Panc1 (cell line): ENCODE data around the gene CPLX1. TPM values are rescaled to one million over a fixed set of nuclear protein-coding genes. Genes with fewer than 3 reads are reported as not detected.

ENCODE experiments used
- ATAC-seq: fragments of 200-7000 bp; cut with Tn5 transposase; 2 replicates; pipeline ENCODE4 v1.9.1; 2020; ENCODE audit warnings: mild to moderate bottlenecking, moderate library complexity
- BruUV-seq: library from RNA; stranded (reverse); fragments of 400-500 nt; replicated peaks from 2 replicates; lab custom pipeline; 2021; lab: Mats Ljungman, UMichigan
- CTCF ChIA-PET: fragments of 300-600 bp; sonication (Branson Sonifier 250); formaldehyde crosslinking; loops from one replicate; lab custom pipeline; 2022; ENCODE audit warnings: antibody characterized with exemption; lab: Charles Lee
- POLR2A ChIA-PET: fragments of 300-600 bp; sonication (Branson Sonifier 250); formaldehyde crosslinking; loops from one replicate; lab custom pipeline; 2022; ENCODE audit warnings: antibody characterized with exemption; lab: Charles Lee
- DNase-seq: peaks from one replicate; pipeline ENCODE4 v3.0.0-alpha.2; 2010; ENCODE audit warnings: low read depth, low spot score
- H3K27ac ChIP-seq: 2 replicates; pipeline ENCODE4 v1.5.1; 2011; ENCODE audit warnings: mild to moderate bottlenecking, low read length, inconsistent platforms
- H3K27me3 ChIP-seq: fragments of 200-500 bp; sonication (Bioruptor generic); 2 replicates; pipeline ENCODE4 v1.6.0; 2014; ENCODE audit warnings: low read length, inconsistent platforms; ENCODE audit not compliant: control insufficient read depth, insufficient read depth
- H3K36me3 ChIP-seq: fragments of 200-500 bp; sonication (Bioruptor generic); 2 replicates; pipeline ENCODE4 v1.5.1; 2014; ENCODE audit warnings: inconsistent platforms, mild to moderate bottlenecking, low read length, moderate library complexity; ENCODE audit not compliant: control insufficient read depth, insufficient read depth
- H3K4me1 ChIP-seq: 2 replicates; pipeline ENCODE4 v1.5.1; 2011; ENCODE audit warnings: inconsistent platforms, mild to moderate bottlenecking, low read length, moderate library complexity; ENCODE audit not compliant: control insufficient read depth, insufficient read depth
- H3K4me3 ChIP-seq, 2 experiments: 2 replicates each; pipeline ENCODE4 v1.5.1; 2011 to 2012; ENCODE audit warnings: low read depth in 2 of 2, low read length in 2 of 2, mild to moderate bottlenecking in 2 of 2, inconsistent platforms in 1 of 2, moderate library complexity in 1 of 2
- H3K9me3 ChIP-seq: fragments of 200-500 bp; sonication (Bioruptor generic); 2 replicates; pipeline ENCODE4 v1.5.1; 2014; ENCODE audit warnings: low read depth, mild to moderate bottlenecking, inconsistent platforms, low read length, moderate library complexity; ENCODE audit not compliant: control insufficient read depth, insufficient read depth
- CTCF ChIP-seq: fragments of 450-650 bp; IDR thresholded peaks from 2 replicates; pipeline ENCODE4 v1.5.1; 2017; ENCODE audit warnings: mild to moderate bottlenecking
- POLR2AphosphoS5 ChIP-seq: IDR thresholded peaks from 2 replicates; pipeline ENCODE4 v1.6.1; 2012; ENCODE audit warnings: mild to moderate bottlenecking, low read depth, low read length, moderate library complexity
- REST ChIP-seq, 2 experiments: IDR thresholded peaks; 2 replicates each; pipeline ENCODE4 v1.6.1; 2011 to 2012; ENCODE audit warnings: low read depth in 2 of 2, control low read depth in 1 of 2, low read length in 1 of 2, mild to moderate bottlenecking in 1 of 2, moderate library complexity in 1 of 2; ENCODE audit not compliant: insufficient read depth in 1 of 2
- SIN3A ChIP-seq: IDR thresholded peaks from 2 replicates; pipeline ENCODE4 v1.6.1; 2012; ENCODE audit warnings: low read depth, mild to moderate bottlenecking, low read length, moderate library complexity, borderline replicate concordance; ENCODE audit not compliant: insufficient read depth
- TCF7L2 ChIP-seq: IDR thresholded peaks from 2 replicates; pipeline ENCODE4 v1.6.1; 2011; ENCODE audit warnings: mild to moderate bottlenecking, low read depth, low read length, inconsistent platforms
- in situ Hi-C: cut with HindIII; loops from 2 replicates; pipeline ENCODE4 v1.10.0; 2016; ENCODE audit warnings: low sequenced_read_pairs, low pct_unique_long_range_greater_than_20kb
- intact Hi-C: fragments of 100-400 bp; cut with micrococcal nuclease; formaldehyde crosslinking; loops from one replicate; pipeline ENCODE4 v1.10.0; 2022; ENCODE audit not compliant: unreplicated experiment
- total RNA-seq: library from RNA; stranded (reverse); gene quantifications from one replicate; pipeline ENCODE4 v1.2.1, GENCODE V29; 2021; ENCODE audit not compliant: unreplicated experiment

The CPLX1 gene
- total RNA-seq, 1 experiment from 2014 or later = 6.7 TPM

GRCh38 chr4:835148-836002 is 9.4 kb upstream of the CPLX1 start:
- in situ Hi-C loops (no loop called here), intact Hi-C loops (no loop called here)
- Histone ChIP-seq H3K27ac (no peak overlapping the region), H3K27me3 (no peaks in the 10 kb centered on the region), H3K36me3 (no peaks in the 10 kb centered on the region), H3K4me1 (no peaks in the 10 kb centered on the region), H3K4me3 (no peak overlapping the region), H3K9me3 (no peaks in the 10 kb centered on the region)
- ChIA-PET CTCF (no interaction called here), POLR2A (no interaction called here)
- TF ChIP-seq SIN3A = no peak
- BruUV-seq = no TSS peak
- DNase-seq (no peak), ATAC-seq (no peak)

GRCh38 chr4:834368-835147 is 8.6 kb upstream of the CPLX1 start:
- ChIA-PET POLR2A (no interaction called here), CTCF (no interaction called here)
- Histone ChIP-seq H3K4me1 (no peaks in the 10 kb centered on the region), H3K27ac (no peak overlapping the region), H3K36me3 (no peaks in the 10 kb centered on the region), H3K27me3 (no peaks in the 10 kb centered on the region), H3K4me3 (no peak overlapping the region), H3K9me3 (no peaks in the 10 kb centered on the region)
- intact Hi-C loops = no loop called here
- ATAC-seq (no peak), DNase-seq (no peak)
- in situ Hi-C loops = no loop called here
- no TSS peak for BruUV-seq
- no peak for TF ChIP-seq SIN3A
- no peak for TF ChIP-seq TCF7L2
- TF ChIP-seq CTCF = no peak
- no peak for TF ChIP-seq POLR2AphosphoS5
- no peak for TF ChIP-seq REST (IDR thresholded peaks at IDR 0.05; ENCODE audit: insufficient read depth in 1 of 2, low read depth in 2 of 2, low read length in 1 of 2)
